IMR-90 (cell line): ENCODE results near the gene CALN1.

Experiments used
- CHD1 ChIP-seq: IDR thresholded peaks from 2 replicates; pipeline ENCODE4 v1.6.1; 2012; ENCODE audit warnings: low read depth, low read length, improper control_type of control experiment
- CTCF ChIP-seq: conservative IDR thresholded peaks from 2 replicates; pipeline ENCODE4 v1.5.1; 2012; ENCODE audit warnings: mild to moderate bottlenecking, low read depth, low read length, improper control_type of control experiment
- FOS ChIP-seq: fragments of 150-350 bp; IDR thresholded peaks from 2 replicates; pipeline ENCODE4 v1.6.1; 2016; ENCODE audit warnings: low read depth, low read length
- MAZ ChIP-seq: IDR thresholded peaks from 2 replicates; pipeline ENCODE4 v1.6.1; 2012; ENCODE audit warnings: low read depth, mild to moderate bottlenecking, low read length, improper control_type of control experiment, moderate library complexity, borderline replicate concordance
- MXI1 ChIP-seq: IDR thresholded peaks from 2 replicates; pipeline ENCODE4 v1.6.1; 2012; ENCODE audit warnings: low read depth, mild to moderate bottlenecking, low read length, moderate library complexity, borderline replicate concordance
- POLR2A ChIP-seq: IDR thresholded peaks from 2 replicates; pipeline ENCODE4 v1.6.1; 2012; ENCODE audit warnings: mild to moderate bottlenecking, low read depth, low read length
- RCOR1 ChIP-seq: IDR thresholded peaks from 2 replicates; pipeline ENCODE4 v1.6.1; 2012; ENCODE audit warnings: mild to moderate bottlenecking, low read length, improper control_type of control experiment; ENCODE audit not compliant: insufficient replicate concordance
- SMC3 ChIP-seq: fragments of 150-350 bp; IDR thresholded peaks from 2 replicates; pipeline ENCODE4 v1.6.1; 2016; ENCODE audit warnings: low read depth, mild to moderate bottlenecking, antibody characterized with exemption, low read length, moderate library complexity
- USF2 ChIP-seq: fragments of 150-350 bp; IDR thresholded peaks from 2 replicates; pipeline ENCODE4 v1.6.1; 2017; ENCODE audit warnings: mild to moderate bottlenecking, antibody characterized with exemption, low read length, low read depth

- TF ChIP-seq FOS: no peak
- TF ChIP-seq POLR2A: no peak
- no peak for TF ChIP-seq CTCF
- TF ChIP-seq MAZ: no peak
- no peak for TF ChIP-seq MXI1
- no peak for TF ChIP-seq CHD1
- no peak for TF ChIP-seq SMC3
- no peak for TF ChIP-seq USF2
- TF ChIP-seq RCOR1: no peak
Measured at GRCh38 chr7:71851776-71852498, 560.2 kb downstream of the CALN1 start.
